Mucosa of descending colon (tissue), 3 donors: ENCODE data around the gene GNB1. TPM values are rescaled to one million over a fixed set of nuclear protein-coding genes. Genes with fewer than 3 reads are reported as not detected.

ENCODE experiments used
- ATAC-seq: fragments of 200-7000 bp; cut with Tn5 transposase; one replicate; pipeline ENCODE4 v1.9.1; 2020; ENCODE audit warnings: mild to moderate bottlenecking, moderate library complexity
- DNase-seq, 3 donors: peaks; one replicate each; pipeline ENCODE4 v3.0.0-alpha.2; 2020
- H3K36me3 ChIP-seq: fragments of 200-600 bp; one replicate; pipeline ENCODE4 v1.8.0; 2021; ENCODE audit warnings: low read depth, mild to moderate bottlenecking
- H3K4me1 ChIP-seq: fragments of 200-600 bp; one replicate; pipeline ENCODE4 v1.8.0; 2021; ENCODE audit warnings: low read depth, mild to moderate bottlenecking
- H3K4me3 ChIP-seq: fragments of 200-600 bp; one replicate; pipeline ENCODE4 v1.8.0; 2021; ENCODE audit warnings: mild to moderate bottlenecking
- H3K9me3 ChIP-seq: fragments of 200-600 bp; one replicate; pipeline ENCODE4 v1.8.0; 2021; ENCODE audit warnings: mild to moderate bottlenecking
- intact Hi-C, 2 donors: fragments of 100-400 bp; cut with DNase I in 1 of 2; cut with micrococcal nuclease in 1 of 2; formaldehyde crosslinking; loops; one replicate each; pipeline versions ENCODE4 v1.11.0 to v1.11.1; 2022; cut with DNase I, micrococcal nuclease
- total RNA-seq, 3 donors: library from RNA; stranded (reverse); fragmentation: NEBNext Ultra II Directional in 2 of 3; extraction: Animal tissue kit (Norgen Biotek cat#: 25700) in 2 of 3; gene quantifications; one replicate each; pipeline versions ENCODE4 v1.2.1 to v1.2.4, GENCODE V29; 2021 to 2023
- TF ChIP-seq, protein P1 (sequence below): fragments of 200-600 bp; IDR thresholded peaks from one replicate; pipeline ENCODE4 v1.8.0; 2022; ENCODE audit warnings: antibody characterized with exemption, mild to moderate bottlenecking
- donor health status: DM: no; HTN: no; CAD: no; lungs with moderate emphysema.
- donor health status: DM: no; HTN: no; CAD: no.
- donor health status: DM: no; HTN: yes; CAD: no.

GNB1 gene
- total RNA-seq, 3 donors from 2014 or later, result 314 to 329 (median 318) TPM

DNA sequence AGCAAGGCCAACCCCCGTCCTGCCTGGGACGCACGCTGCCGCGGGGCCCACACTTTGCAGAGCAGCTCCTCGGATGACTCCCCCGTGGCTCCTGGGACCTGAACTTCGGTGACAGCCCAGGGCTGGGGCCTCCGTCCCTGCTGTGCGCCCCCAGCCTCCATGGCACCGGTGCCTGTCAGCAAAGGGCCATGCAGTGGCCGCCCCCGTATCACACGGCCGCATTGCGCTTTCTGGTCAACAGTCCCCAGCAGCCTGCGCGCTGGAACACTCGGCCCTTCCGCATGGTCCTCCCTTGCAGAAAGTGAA is 130.6 kb downstream of the GNB1 start:
- intact Hi-C loops, result no loop called here
- peak in 1 of 3 donors; percentile 52 for DNase-seq

DNA sequence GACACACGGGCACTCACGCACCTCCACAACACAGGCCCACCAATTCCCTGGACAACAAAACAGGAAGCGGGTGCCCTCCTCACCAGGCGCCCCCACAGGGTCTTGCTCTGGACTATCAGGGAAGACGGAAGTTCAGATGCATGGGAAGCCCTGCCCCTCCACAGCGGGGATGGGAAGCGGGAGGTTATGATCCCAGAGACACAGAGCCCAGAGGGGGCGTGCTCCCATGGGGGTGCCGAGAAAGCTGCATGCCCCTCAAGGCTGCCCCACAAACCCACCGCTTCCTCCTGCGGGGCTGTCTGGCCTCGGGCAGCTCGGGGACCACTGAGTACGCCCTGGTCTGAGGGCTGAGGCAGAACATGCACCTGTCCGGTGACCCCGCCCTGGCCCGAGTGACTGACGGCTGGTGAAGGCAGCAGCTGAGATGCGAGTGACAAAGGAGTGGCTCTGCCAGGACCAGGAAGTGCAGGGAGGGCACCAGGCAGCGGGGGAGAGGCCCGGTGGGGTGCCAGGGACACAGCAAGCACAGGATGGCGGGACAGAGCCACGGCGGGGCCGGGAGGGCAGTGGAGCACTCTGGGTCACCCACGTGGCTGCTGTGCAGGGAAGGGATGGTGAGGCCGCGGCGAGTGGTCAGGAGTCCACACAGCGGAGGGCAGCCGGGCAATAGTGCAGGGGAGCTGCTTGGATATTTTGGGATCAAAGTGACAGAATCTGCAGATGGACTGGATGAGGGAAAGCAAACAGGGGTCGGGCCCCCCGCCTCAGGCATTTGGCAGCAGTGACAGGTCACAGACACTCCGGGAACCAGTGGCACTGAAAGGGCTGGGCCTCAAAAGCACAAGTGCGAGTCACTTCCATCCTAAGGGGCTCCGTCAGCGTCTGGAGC is 131.2 kb downstream of the GNB1 start:
- peak; percentile 73 to 88 (median 81) for DNase-seq
- H3K9me3 ChIP-seq, result no peaks in the 10 kb centered on the region
- H3K4me3 ChIP-seq, result no peak overlapping the region
- peak; percentile 74 for ATAC-seq
- TF ChIP-seq, protein P1, sequence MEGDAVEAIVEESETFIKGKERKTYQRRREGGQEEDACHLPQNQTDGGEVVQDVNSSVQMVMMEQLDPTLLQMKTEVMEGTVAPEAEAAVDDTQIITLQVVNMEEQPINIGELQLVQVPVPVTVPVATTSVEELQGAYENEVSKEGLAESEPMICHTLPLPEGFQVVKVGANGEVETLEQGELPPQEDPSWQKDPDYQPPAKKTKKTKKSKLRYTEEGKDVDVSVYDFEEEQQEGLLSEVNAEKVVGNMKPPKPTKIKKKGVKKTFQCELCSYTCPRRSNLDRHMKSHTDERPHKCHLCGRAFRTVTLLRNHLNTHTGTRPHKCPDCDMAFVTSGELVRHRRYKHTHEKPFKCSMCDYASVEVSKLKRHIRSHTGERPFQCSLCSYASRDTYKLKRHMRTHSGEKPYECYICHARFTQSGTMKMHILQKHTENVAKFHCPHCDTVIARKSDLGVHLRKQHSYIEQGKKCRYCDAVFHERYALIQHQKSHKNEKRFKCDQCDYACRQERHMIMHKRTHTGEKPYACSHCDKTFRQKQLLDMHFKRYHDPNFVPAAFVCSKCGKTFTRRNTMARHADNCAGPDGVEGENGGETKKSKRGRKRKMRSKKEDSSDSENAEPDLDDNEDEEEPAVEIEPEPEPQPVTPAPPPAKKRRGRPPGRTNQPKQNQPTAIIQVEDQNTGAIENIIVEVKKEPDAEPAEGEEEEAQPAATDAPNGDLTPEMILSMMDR, result no peak
- no peaks in the 10 kb centered on the region for H3K36me3 ChIP-seq
- intact Hi-C loops, result no loop called here
- H3K4me1 ChIP-seq, result peaks cover 24% of the 10 kb centered on the region

More for the DNA sequence above, 130.6 kb downstream of the GNB1 start:
- TF ChIP-seq, protein P1, result no peak
- Histone ChIP-seq H3K4me3 (no peak overlapping the region), H3K9me3 (no peaks in the 10 kb centered on the region), H3K36me3 (no peaks in the 10 kb centered on the region), H3K4me1 (peaks cover 24% of the 10 kb centered on the region)
- ATAC-seq, result no peak

GRCh38 chr1:1758692-1759455 is 132.0 kb downstream of the GNB1 start:
- DNase-seq, result peak; percentile 96 to 97 (median 96)
- TF ChIP-seq, protein P1, result no peak
- Histone ChIP-seq H3K9me3 (no peaks in the 10 kb centered on the region), H3K4me3 (no peak overlapping the region), H3K4me1 (peaks cover 24% of the 10 kb centered on the region), H3K36me3 (peaks cover 5% of the 10 kb centered on the region)
- peak; percentile 91 for ATAC-seq
- intact Hi-C loops, result no loop called here

GRCh38 chr1:1758059-1758621 is 132.7 kb downstream of the GNB1 start:
- DNase-seq, result peak; percentile 39 to 57 (median 54)
- peaks cover 24% of the 10 kb centered on the region for H3K4me1 ChIP-seq
- H3K4me3 ChIP-seq, result no peak overlapping the region
- intact Hi-C loops, result no loop called here
- no peak for ATAC-seq
- peaks cover 7% of the 10 kb centered on the region for H3K36me3 ChIP-seq
- TF ChIP-seq, protein P1, result no peak
- no peaks in the 10 kb centered on the region for H3K9me3 ChIP-seq

GRCh38 chr1:1757422-1758058 is 133.3 kb downstream of the GNB1 start:
- no peak overlapping the region for H3K4me3 ChIP-seq
- H3K36me3 ChIP-seq, result peaks cover 7% of the 10 kb centered on the region
- no peaks in the 10 kb centered on the region for H3K9me3 ChIP-seq
- intact Hi-C loops, result no loop called here
- ATAC-seq (no peak), DNase-seq (peak in 1 of 3 donors; percentile 57)
- peaks cover 24% of the 10 kb centered on the region for H3K4me1 ChIP-seq
- TF ChIP-seq, protein P1, result no peak
